Mesendoderm (in vitro differentiated cells): ENCODE results near the gene FHOD1. TPM values are rescaled to one million over a fixed set of nuclear protein-coding genes. Genes with fewer than 3 reads are reported as not detected.
A peak's percentile ranks its signal among the peaks of the same experiment; 100 is the strongest.

Experiments used
- DNase-seq: peaks from one replicate; pipeline ENCODE4 v3.0.0; 2013
- H2AK5ac ChIP-seq: 2 replicates; pipeline ENCODE4 v1.6.1; 2013; ENCODE audit warnings: low read length, inconsistent platforms
- H2BK120ac ChIP-seq: 2 replicates; pipeline ENCODE4 v1.6.1; 2013; ENCODE audit warnings: low read depth, mild to moderate bottlenecking, low read length, moderate library complexity, mixed read lengths
- H2BK15ac ChIP-seq: replicated peaks from 2 replicates; pipeline ENCODE4 v1.6.1; 2013; ENCODE audit warnings: low read depth, mild to moderate bottlenecking, moderate library complexity
- H2BK5ac ChIP-seq: 2 replicates; pipeline ENCODE4 v1.6.1; 2013; ENCODE audit warnings: low read length, inconsistent platforms
- H3K18ac ChIP-seq: 2 replicates; pipeline ENCODE4 v1.6.1; 2013; ENCODE audit warnings: mild to moderate bottlenecking, low read length, mixed read lengths
- H3K23ac ChIP-seq: one replicate; pipeline ENCODE4 v1.6.1; 2013; ENCODE audit warnings: low read length
- H3K27ac ChIP-seq: 2 replicates; pipeline ENCODE4 v1.5.1; 2013; ENCODE audit warnings: low read depth, mild to moderate bottlenecking, inconsistent platforms, low read length, moderate library complexity
- H3K27me3 ChIP-seq: 2 replicates; pipeline ENCODE4 v1.6.1; 2013; ENCODE audit warnings: low read length, control low read depth, mild to moderate bottlenecking, inconsistent platforms; ENCODE audit not compliant: insufficient read depth, poor library complexity
- H3K36me3 ChIP-seq: 2 replicates; pipeline ENCODE4 v1.6.1; 2013; ENCODE audit warnings: low read length, inconsistent platforms; ENCODE audit not compliant: control insufficient read depth, insufficient read depth
- H3K4ac ChIP-seq: one replicate; pipeline ENCODE4 v1.6.1; 2013; ENCODE audit warnings: low read depth, mild to moderate bottlenecking, low read length, moderate library complexity
- H3K4me1 ChIP-seq: 2 replicates; pipeline ENCODE4 v1.6.1; 2013; ENCODE audit warnings: low read depth, low read length, inconsistent platforms; ENCODE audit not compliant: control insufficient read depth
- H3K4me2 ChIP-seq: 2 replicates; pipeline ENCODE4 v1.6.1; 2013; ENCODE audit warnings: low read length
- H3K4me3 ChIP-seq: 2 replicates; pipeline ENCODE4 v1.5.1; 2013; ENCODE audit warnings: mild to moderate bottlenecking, low read length
- H3K56ac ChIP-seq: one replicate; pipeline ENCODE4 v1.6.1; 2013; ENCODE audit warnings: low read length
- H3K79me1 ChIP-seq: 2 replicates; pipeline ENCODE4 v1.6.1; 2013; ENCODE audit warnings: low read length, inconsistent platforms
- H3K79me2 ChIP-seq: 2 replicates; pipeline ENCODE4 v1.6.1; 2013; ENCODE audit warnings: mild to moderate bottlenecking, low read length; ENCODE audit not compliant: control insufficient read depth, insufficient read depth
- H3K9ac ChIP-seq: 2 replicates; pipeline ENCODE4 v1.6.1; 2013; ENCODE audit warnings: low read length, inconsistent platforms
- H4K5ac ChIP-seq: one replicate; pipeline ENCODE4 v1.6.1; 2013; ENCODE audit warnings: low read length
- H4K8ac ChIP-seq: one replicate; pipeline ENCODE4 v1.6.1; 2013; ENCODE audit warnings: low read depth, mild to moderate bottlenecking, control low read depth, low read length, moderate library complexity
- WGBS: extraction: QIAGEN DNeasy Blood & Tissue Kit; methylation state at CpG from one replicate; pipeline ENCODE4 v1.1.7; 2013; ENCODE audit warnings: low lambda C conversion rate, missing lambda C conversion rate; ENCODE audit not compliant: insufficient coverage; ENCODE audit errors: extremely low coverage; 5-methylcytosine and 5-hydroxymethylcytosine counted together
- polyA plus RNA-seq, 2 experiments: library from polyadenylated mRNA; stranded (reverse); fragments of 200-250 nt; gene quantifications; one replicate each; pipeline ENCODE4 v1.2.3, GENCODE V29; 2013

FHOD1 gene
- polyA plus RNA-seq (2013, experiment 1 of 2), result 37.1 TPM
- polyA plus RNA-seq (2013, experiment 2 of 2), result 37.3 TPM

- H3K4me3 ChIP-seq, result peak within 1 kb of the TSS; percentile 82
- peak within 1 kb of the TSS; percentile 83 for H3K4me2 ChIP-seq
- H3K4ac ChIP-seq, result peak within 1 kb of the TSS; percentile 37
- peak within 1 kb of the TSS; percentile 94 for H3K56ac ChIP-seq
- WGBS, result no CpG with 5 or more reads among the region's 60 CpGs
- no peak within 1 kb of the TSS for H2BK15ac ChIP-seq
- H3K4me1 ChIP-seq, result peaks cover 21% of the 10 kb centered on the region
- H2AK5ac ChIP-seq, result no peak within 1 kb of the TSS
- peak within 1 kb of the TSS; percentile 89 for H3K18ac ChIP-seq
- peak within 1 kb of the TSS; percentile 50 for H2BK5ac ChIP-seq
- H3K23ac ChIP-seq, result peak within 1 kb of the TSS; percentile 45
- peak; percentile 96 for DNase-seq
- peaks cover 9% of the 10 kb centered on the region for H3K79me2 ChIP-seq
- peak within 1 kb of the TSS; percentile 90 for H3K27ac ChIP-seq
- no peak within 1 kb of the TSS for H4K5ac ChIP-seq
- no peak within 1 kb of the TSS for H2BK120ac ChIP-seq
- peaks cover 4% of the 10 kb centered on the region for H3K27me3 ChIP-seq
- peak within 1 kb of the TSS; percentile 85 for H3K9ac ChIP-seq
- H4K8ac ChIP-seq, result no peak within 1 kb of the TSS
- H3K79me1 ChIP-seq, result peaks cover 9% of the 10 kb centered on the region
- no peaks in the 10 kb centered on the region for H3K36me3 ChIP-seq
Measured at GRCh38 chr16:67247192-67248072, at the start of gene FHOD1. FHOD1 (minus strand) TSS chr16:67247481; CDS start chr16:67247410, 71 bp downstream.

DNA sequence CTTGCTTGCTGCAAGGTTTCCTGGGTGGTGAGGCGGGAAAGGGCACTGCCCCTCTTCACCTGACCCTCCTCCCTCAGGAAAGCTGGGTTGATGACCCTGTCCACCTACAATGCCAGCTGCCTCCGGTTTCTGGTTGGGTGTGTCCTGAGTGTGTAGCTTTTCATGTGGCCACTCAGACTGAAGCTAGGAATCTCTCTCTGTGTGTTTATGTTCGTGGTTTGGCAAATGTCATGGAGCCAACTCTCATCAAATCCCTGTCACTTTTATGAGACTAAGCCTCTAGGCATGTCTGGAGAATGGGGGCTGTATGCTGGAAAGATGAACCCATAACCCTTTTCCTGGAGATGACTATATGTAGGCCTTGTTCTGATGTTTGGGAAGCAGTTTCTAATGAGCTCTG is 49.1 kb upstream of the FHOD1 start:
- Histone ChIP-seq H3K79me2 (no peaks in the 10 kb centered on the region), H3K36me3 (no peaks in the 10 kb centered on the region), H4K8ac (no peak overlapping the region), H3K79me1 (no peaks in the 10 kb centered on the region), H3K4me2 (no peak overlapping the region), H3K18ac (no peak overlapping the region), H4K5ac (no peak overlapping the region), H3K9ac (no peak overlapping the region), H3K4me3 (no peak overlapping the region), H2BK5ac (no peak overlapping the region), H2BK120ac (no peak overlapping the region), H3K23ac (no peak overlapping the region), H3K27ac (no peak overlapping the region), H2BK15ac (no peak overlapping the region), H3K27me3 (no peaks in the 10 kb centered on the region), H3K56ac (no peak overlapping the region), H3K4me1 (no peaks in the 10 kb centered on the region), H3K4ac (no peak overlapping the region), H2AK5ac (no peak overlapping the region)
- DNase-seq, result no peak
- no CpG with 5 or more reads among the region's 3 CpGs for WGBS

GRCh38 chr16:67294938-67295361 is 47.7 kb upstream of the FHOD1 start:
- H3K56ac ChIP-seq, result no peak overlapping the region
- no peaks in the 10 kb centered on the region for H3K36me3 ChIP-seq
- no peak overlapping the region for H3K23ac ChIP-seq
- no peaks in the 10 kb centered on the region for H3K4me1 ChIP-seq
- H3K27me3 ChIP-seq, result no peaks in the 10 kb centered on the region
- no peak overlapping the region for H4K5ac ChIP-seq
- no peak overlapping the region for H3K4me3 ChIP-seq
- no peaks in the 10 kb centered on the region for H3K79me2 ChIP-seq
- no peaks in the 10 kb centered on the region for H3K79me1 ChIP-seq
- WGBS, result no CpG with 5 or more reads among the region's 7 CpGs
- no peak overlapping the region for H3K18ac ChIP-seq
- no peak overlapping the region for H4K8ac ChIP-seq
- no peak overlapping the region for H3K9ac ChIP-seq
- H2BK5ac ChIP-seq, result no peak overlapping the region
- H3K4me2 ChIP-seq, result no peak overlapping the region
- DNase-seq, result peak; percentile 30
- no peak overlapping the region for H3K4ac ChIP-seq
- no peak overlapping the region for H2BK15ac ChIP-seq
- no peak overlapping the region for H2BK120ac ChIP-seq
- H3K27ac ChIP-seq, result no peak overlapping the region
- no peak overlapping the region for H2AK5ac ChIP-seq

DNA sequence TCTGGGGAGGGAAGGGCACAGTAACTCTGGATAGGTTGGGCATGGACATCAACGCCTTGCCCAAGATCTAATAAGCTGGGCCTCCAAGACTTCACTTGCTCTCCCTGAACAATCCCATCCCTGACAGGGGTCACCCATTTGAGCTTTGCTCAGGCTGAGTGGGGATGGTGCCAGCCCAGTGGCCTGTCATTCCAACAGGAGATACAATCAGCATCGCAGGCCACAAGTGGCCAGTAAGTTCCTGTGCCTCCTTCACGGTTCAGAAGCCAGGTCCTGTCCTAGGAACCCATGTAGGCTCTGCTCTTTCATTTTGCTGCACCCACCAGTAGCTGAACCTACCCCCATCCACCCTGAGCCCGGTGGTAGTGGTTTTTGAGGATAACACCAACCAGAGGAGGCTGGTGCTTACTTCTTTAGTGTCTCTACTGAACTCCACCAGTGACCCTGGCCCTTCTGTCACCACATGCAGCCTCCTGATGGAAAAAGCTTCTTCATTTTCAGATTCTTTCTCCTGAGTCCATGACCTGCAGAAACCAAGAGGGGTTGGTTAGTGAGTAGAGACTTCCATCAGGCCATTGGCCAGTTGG is 47.0 kb upstream of the FHOD1 start:
- Histone ChIP-seq H3K79me1 (no peaks in the 10 kb centered on the region), H3K4me3 (no peak overlapping the region), H2AK5ac (no peak overlapping the region), H3K23ac (no peak overlapping the region), H2BK120ac (no peak overlapping the region), H3K27me3 (no peaks in the 10 kb centered on the region), H3K4me2 (no peak overlapping the region), H3K4ac (no peak overlapping the region), H3K79me2 (no peaks in the 10 kb centered on the region), H2BK15ac (no peak overlapping the region), H3K9ac (no peak overlapping the region), H4K5ac (no peak overlapping the region), H3K27ac (no peak overlapping the region), H3K18ac (no peak overlapping the region), H3K56ac (no peak overlapping the region), H3K36me3 (no peaks in the 10 kb centered on the region), H2BK5ac (no peak overlapping the region), H3K4me1 (no peaks in the 10 kb centered on the region), H4K8ac (no peak overlapping the region)
- DNase-seq, result no peak
- WGBS, result no CpG with 5 or more reads among the region's 4 CpGs

- Histone ChIP-seq H4K8ac (no peak overlapping the region), H3K56ac (no peak overlapping the region), H3K79me2 (no peaks in the 10 kb centered on the region), H4K5ac (no peak overlapping the region), H3K4me1 (no peaks in the 10 kb centered on the region), H3K23ac (no peak overlapping the region), H3K4ac (no peak overlapping the region), H2AK5ac (no peak overlapping the region), H3K4me2 (no peak overlapping the region), H3K27me3 (no peaks in the 10 kb centered on the region), H2BK120ac (no peak overlapping the region), H3K9ac (no peak overlapping the region), H3K79me1 (no peaks in the 10 kb centered on the region), H3K27ac (no peak overlapping the region), H3K36me3 (no peaks in the 10 kb centered on the region), H3K18ac (no peak overlapping the region), H3K4me3 (no peak overlapping the region), H2BK5ac (no peak overlapping the region), H2BK15ac (no peak overlapping the region)
- DNase-seq, result no peak
- WGBS, result no CpG with 5 or more reads among the region's 7 CpGs
Measured at GRCh38 chr16:67291461-67291860, 44.2 kb upstream of the FHOD1 start.
